OCI-LY7 (cell line): ENCODE results near the gene GLCE. TPM values are rescaled to one million over a fixed set of nuclear protein-coding genes. Genes with fewer than 3 reads are reported as not detected.
"Not testable (repeated sequence)": the region's sequence is repeated elsewhere in the genome, so short reads cannot be mapped to it uniquely, and the experiment has no call there.

ENCODE experiments used
- BruUV-seq: library from RNA; stranded (reverse); fragments of 400-500 nt; replicated peaks from 2 replicates; lab custom pipeline; 2021; lab: Mats Ljungman, UMichigan
- CTCF ChIA-PET: fragments of 300-600 bp; sonication (Branson Sonifier 250); formaldehyde crosslinking; loops from one replicate; lab custom pipeline; 2022; ENCODE audit warnings: antibody characterized with exemption; ENCODE audit not compliant: unreplicated experiment; lab: Charles Lee
- POLR2A ChIA-PET: fragments of 300-600 bp; sonication (Branson Sonifier 250); formaldehyde crosslinking; loops from one replicate; lab custom pipeline; 2022; ENCODE audit warnings: antibody characterized with exemption; lab: Charles Lee
- DNase-seq: peaks from one replicate; pipeline ENCODE4 v3.0.0-alpha.2; 2015; ENCODE audit warnings: low spot score
- H2AFZ ChIP-seq: fragments of 200-600 bp; sonication (generic), shearing (Covaris generic); 2 replicates; pipeline ENCODE4 v1.6.1; 2014; ENCODE audit warnings: mild to moderate bottlenecking, antibody characterized with exemption, low read length, moderate library complexity
- H3K27ac ChIP-seq: fragments of 200-600 bp; sonication (generic); 2 replicates; pipeline ENCODE4 v1.5.1; 2014; ENCODE audit warnings: mixed run types, low read depth, mild to moderate bottlenecking, moderate library complexity, low read length, inconsistent platforms; ENCODE audit not compliant: poor library complexity, severe bottlenecking
- H3K36me3 ChIP-seq: fragments of 200-600 bp; sonication (generic); 2 replicates; pipeline ENCODE4 v1.6.1; 2014; ENCODE audit warnings: mild to moderate bottlenecking, antibody characterized with exemption, low read length, moderate library complexity, mixed read lengths; ENCODE audit not compliant: insufficient read depth
- H3K4me1 ChIP-seq: fragments of 200-600 bp; sonication (generic); 2 replicates; pipeline ENCODE4 v1.5.1; 2014; ENCODE audit warnings: mild to moderate bottlenecking, low read length; ENCODE audit not compliant: insufficient read depth, poor library complexity, severe bottlenecking
- H3K4me2 ChIP-seq: fragments of 200-600 bp; sonication (generic); 2 replicates; pipeline ENCODE4 v1.6.1; 2014; ENCODE audit warnings: mild to moderate bottlenecking, low read length
- H3K4me3 ChIP-seq: fragments of 200-600 bp; sonication (generic); 2 replicates; pipeline ENCODE4 v1.5.1; 2014; ENCODE audit warnings: mild to moderate bottlenecking, low read depth, low read length; ENCODE audit not compliant: poor library complexity, severe bottlenecking
- H3K79me2 ChIP-seq: fragments of 200-600 bp; sonication (generic); 2 replicates; pipeline ENCODE4 v1.6.1; 2016; ENCODE audit warnings: low read depth, mild to moderate bottlenecking, low read length, moderate library complexity, mixed read lengths; ENCODE audit not compliant: insufficient read depth
- H3K9me2 ChIP-seq: fragments of 200-600 bp; sonication (generic); 2 replicates; pipeline ENCODE4 v1.6.1; 2016; ENCODE audit warnings: mild to moderate bottlenecking, low read length, mixed read lengths; ENCODE audit not compliant: insufficient read depth
- H3K9me3 ChIP-seq: fragments of 200-600 bp; sonication (generic); 2 replicates; pipeline ENCODE4 v1.6.1; 2014; ENCODE audit warnings: mild to moderate bottlenecking, mixed run types, low read length, mixed read lengths
- H4K20me1 ChIP-seq: fragments of 200-600 bp; sonication (generic); 2 replicates; pipeline ENCODE4 v1.6.1; 2014; ENCODE audit warnings: mild to moderate bottlenecking, antibody characterized with exemption, low read length, moderate library complexity, mixed read lengths; ENCODE audit not compliant: insufficient read depth
- CTCF ChIP-seq: fragments of 200-600 bp; sonication (generic); conservative IDR thresholded peaks from 2 replicates; pipeline ENCODE4 v1.5.1; 2014; ENCODE audit warnings: mild to moderate bottlenecking, antibody characterized with exemption, low read length, moderate library complexity, mixed read lengths
- EZH2phosphoT487 ChIP-seq: fragments of 200-600 bp; sonication (generic); IDR thresholded peaks from 2 replicates; pipeline ENCODE4 v1.6.1; 2018; ENCODE audit warnings: low read depth, borderline replicate concordance, mild to moderate bottlenecking, mixed run types, antibody characterized with exemption, low read length, moderate library complexity, mixed read lengths
- intact Hi-C: fragments of 100-400 bp; cut with micrococcal nuclease; formaldehyde crosslinking; loops from one replicate; pipeline ENCODE4 v1.10.0; 2022; ENCODE audit not compliant: unreplicated experiment
- total RNA-seq, 2 experiments: library from RNA; depleted of rRNA in 1 of 2; stranded (reverse); fragments of >200 nt in 1 of 2; shearing (Covaris generic) in 1 of 2; gene quantifications; 2 replicates each; pipeline ENCODE4 v1.2.3, GENCODE V29; 2014 to 2022

Gene GLCE
- total RNA-seq, 2 experiments from 2014 or later: 7.0 to 7.1 TPM

- H3K4me3 ChIP-seq: no peak overlapping the region
- no peaks in the 10 kb centered on the region for H3K79me2 ChIP-seq
- intact Hi-C loops: no loop called here
- no peaks in the 10 kb centered on the region for H4K20me1 ChIP-seq
- no peaks in the 10 kb centered on the region for H3K9me3 ChIP-seq
- ChIA-PET CTCF (no interaction called here), POLR2A (no interaction called here)
- no peak overlapping the region for H3K4me2 ChIP-seq
- H2AFZ ChIP-seq: no peak overlapping the region
- no peak for TF ChIP-seq EZH2phosphoT487
- no peaks in the 10 kb centered on the region for H3K36me3 ChIP-seq
- no peak overlapping the region for H3K27ac ChIP-seq
- no peak for DNase-seq
- no TSS peak for BruUV-seq
- no peaks in the 10 kb centered on the region for H3K4me1 ChIP-seq
- H3K9me2 ChIP-seq: no peaks in the 10 kb centered on the region
These were observed 128.3 kb downstream of the GLCE start for GRCh38 chr15:69288531-69289341.

GRCh38 chr15:69289342-69290146, 129.1 kb downstream of the GLCE start:
- TF ChIP-seq EZH2phosphoT487: no peak
- TF ChIP-seq CTCF: no peak
- Histone ChIP-seq H3K4me2 (no peak overlapping the region), H3K4me3 (no peak overlapping the region), H3K36me3 (no peaks in the 10 kb centered on the region), H3K79me2 (no peaks in the 10 kb centered on the region), H3K9me2 (no peaks in the 10 kb centered on the region), H4K20me1 (no peaks in the 10 kb centered on the region), H3K4me1 (no peaks in the 10 kb centered on the region), H3K27ac (no peak overlapping the region), H3K9me3 (no peaks in the 10 kb centered on the region), H2AFZ (no peak overlapping the region)
- intact Hi-C loops: no loop called here
- ChIA-PET CTCF (no interaction called here), POLR2A (no interaction called here)
- DNase-seq: no peak
- BruUV-seq: no TSS peak

- no peaks in the 10 kb centered on the region for H3K9me2 ChIP-seq
These were observed 130.1 kb downstream of the GLCE start for GRCh38 chr15:69290346-69291164.

GRCh38 chr15:69291651-69292050, 131.2 kb downstream of the GLCE start:
- H2AFZ ChIP-seq, H3K4me2 ChIP-seq, H4K20me1 ChIP-seq, BruUV-seq, H3K4me3 ChIP-seq, H3K9me3 ChIP-seq, H3K27ac ChIP-seq, DNase-seq, H3K36me3 ChIP-seq, CTCF ChIA-PET, POLR2A ChIA-PET, H3K9me2 ChIP-seq, intact Hi-C loops, H3K79me2 ChIP-seq, H3K4me1 ChIP-seq: not testable (repeated sequence)

More at GRCh38 chr15:69290346-69291164, 130.1 kb downstream of the GLCE start:
- no peak for DNase-seq
- no peak overlapping the region for H2AFZ ChIP-seq
- no peak overlapping the region for H3K4me2 ChIP-seq
- no peaks in the 10 kb centered on the region for H3K36me3 ChIP-seq
- H3K27ac ChIP-seq: no peak overlapping the region
- POLR2A ChIA-PET: interaction anchor here (0.6 kb wide), 1 partner anchor 1701 kb away, joined by 3 read pairs; no protein-coding TSS in a partner anchor
- H3K4me3 ChIP-seq: no peak overlapping the region
- intact Hi-C loops: no loop called here
- no peaks in the 10 kb centered on the region for H3K79me2 ChIP-seq
- CTCF ChIA-PET: no interaction called here
- no peaks in the 10 kb centered on the region for H3K4me1 ChIP-seq
- no peaks in the 10 kb centered on the region for H3K9me3 ChIP-seq
- no TSS peak for BruUV-seq
- no peaks in the 10 kb centered on the region for H4K20me1 ChIP-seq
- no peak for TF ChIP-seq EZH2phosphoT487
- TF ChIP-seq CTCF: no peak
